HepG2 (cell line): ENCODE measurements around the gene AAGAB.

Source experiments
- EP300 ChIP-seq, 3 experiments: sonication (generic) in 1 of 3; formaldehyde crosslinking in 1 of 3; IDR thresholded peaks; 2 replicates each; pipeline versions ENCODE4 v1.5.1 to v1.6.1; 2011 to 2020; ENCODE audit warnings: low read depth in 2 of 3, low read length in 2 of 3, borderline replicate concordance in 1 of 3, improper control_type of control experiment in 1 of 3, mild to moderate bottlenecking in 1 of 3, missing genetic modification reagents in 1 of 3, moderate library complexity in 1 of 3
- JUNB ChIP-seq: sonication (generic); formaldehyde crosslinking; IDR thresholded peaks from 2 replicates; pipeline ENCODE4 v1.8.0; 2022; ENCODE audit warnings: missing genetic modification reagents, mild to moderate bottlenecking, borderline replicate concordance
- THAP9 ChIP-seq: sonication (generic); formaldehyde crosslinking; IDR thresholded peaks from 2 replicates; pipeline ENCODE4; 2020; ENCODE audit warnings: missing genetic modification reagents, mild to moderate bottlenecking, borderline replicate concordance
- U2AF2 ChIP-seq: fragments of 200-400 bp; formaldehyde crosslinking; IDR thresholded peaks from 2 replicates; pipeline ENCODE4 v1.6.1; 2017; ENCODE audit warnings: low read depth, mild to moderate bottlenecking, low read length
- ZNF782 ChIP-seq: sonication (generic); formaldehyde crosslinking; IDR thresholded peaks from 2 replicates; pipeline ENCODE4 v1.4.0; 2020; ENCODE audit warnings: missing genetic modification reagents, mild to moderate bottlenecking, borderline replicate concordance
- ZSCAN31 ChIP-seq: sonication (generic); formaldehyde crosslinking; IDR thresholded peaks from 2 replicates; pipeline ENCODE4 v1.5.0; 2020; ENCODE audit warnings: low read depth, mild to moderate bottlenecking, missing genetic modification reagents
- TF ChIP-seq, protein P1 (sequence below): sonication (generic); formaldehyde crosslinking; IDR thresholded peaks from 2 replicates; pipeline ENCODE4 v1.5.0; 2020; ENCODE audit warnings: mild to moderate bottlenecking, missing genetic modification reagents, moderate library complexity
- TF ChIP-seq, protein P2 (sequence below): sonication (generic); formaldehyde crosslinking; conservative IDR thresholded peaks from 2 replicates; pipeline ENCODE4 v1.4.0; 2020; ENCODE audit warnings: mild to moderate bottlenecking, missing genetic modification reagents, moderate library complexity

DNA sequence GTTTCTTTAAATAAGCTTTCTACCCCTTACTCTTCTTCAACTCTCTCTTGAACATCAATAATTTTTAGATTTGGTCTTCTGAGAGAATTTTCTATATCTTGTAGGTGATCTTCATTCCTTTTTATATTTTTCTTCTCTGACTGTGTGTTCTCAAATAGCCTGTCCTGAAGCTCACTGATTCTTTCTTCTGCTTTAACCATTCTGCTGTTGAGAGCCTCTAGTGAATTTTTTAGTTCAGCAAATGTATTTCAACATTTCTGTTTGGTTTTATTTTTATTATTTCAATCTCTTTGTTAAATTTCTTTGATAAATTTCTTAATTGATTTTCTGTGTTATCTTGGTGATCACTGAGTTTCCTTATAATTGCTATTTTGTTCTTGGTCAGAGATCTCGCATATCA, 19.8 kb upstream of the AAGAB start:
- TF ChIP-seq THAP9 (CRISPR knock-in tag) (no peak), ZNF782 (no peak), U2AF2 (no peak), ZSCAN31 (CRISPR knock-in tag) (no peak), JUNB (CRISPR knock-in tag) (no peak), EP300 (IDR thresholded peaks at IDR 0.05; ENCODE audit: low read depth in 2 of 2, low read length in 2 of 2) (no peak), EP300 (CRISPR knock-in tag; IDR thresholded peaks at IDR 0.05; ENCODE audit: borderline replicate concordance) (no peak)
- TF ChIP-seq, protein P1, sequence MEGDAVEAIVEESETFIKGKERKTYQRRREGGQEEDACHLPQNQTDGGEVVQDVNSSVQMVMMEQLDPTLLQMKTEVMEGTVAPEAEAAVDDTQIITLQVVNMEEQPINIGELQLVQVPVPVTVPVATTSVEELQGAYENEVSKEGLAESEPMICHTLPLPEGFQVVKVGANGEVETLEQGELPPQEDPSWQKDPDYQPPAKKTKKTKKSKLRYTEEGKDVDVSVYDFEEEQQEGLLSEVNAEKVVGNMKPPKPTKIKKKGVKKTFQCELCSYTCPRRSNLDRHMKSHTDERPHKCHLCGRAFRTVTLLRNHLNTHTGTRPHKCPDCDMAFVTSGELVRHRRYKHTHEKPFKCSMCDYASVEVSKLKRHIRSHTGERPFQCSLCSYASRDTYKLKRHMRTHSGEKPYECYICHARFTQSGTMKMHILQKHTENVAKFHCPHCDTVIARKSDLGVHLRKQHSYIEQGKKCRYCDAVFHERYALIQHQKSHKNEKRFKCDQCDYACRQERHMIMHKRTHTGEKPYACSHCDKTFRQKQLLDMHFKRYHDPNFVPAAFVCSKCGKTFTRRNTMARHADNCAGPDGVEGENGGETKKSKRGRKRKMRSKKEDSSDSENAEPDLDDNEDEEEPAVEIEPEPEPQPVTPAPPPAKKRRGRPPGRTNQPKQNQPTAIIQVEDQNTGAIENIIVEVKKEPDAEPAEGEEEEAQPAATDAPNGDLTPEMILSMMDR (CRISPR knock-in tag), result no peak
- TF ChIP-seq, protein P2, sequence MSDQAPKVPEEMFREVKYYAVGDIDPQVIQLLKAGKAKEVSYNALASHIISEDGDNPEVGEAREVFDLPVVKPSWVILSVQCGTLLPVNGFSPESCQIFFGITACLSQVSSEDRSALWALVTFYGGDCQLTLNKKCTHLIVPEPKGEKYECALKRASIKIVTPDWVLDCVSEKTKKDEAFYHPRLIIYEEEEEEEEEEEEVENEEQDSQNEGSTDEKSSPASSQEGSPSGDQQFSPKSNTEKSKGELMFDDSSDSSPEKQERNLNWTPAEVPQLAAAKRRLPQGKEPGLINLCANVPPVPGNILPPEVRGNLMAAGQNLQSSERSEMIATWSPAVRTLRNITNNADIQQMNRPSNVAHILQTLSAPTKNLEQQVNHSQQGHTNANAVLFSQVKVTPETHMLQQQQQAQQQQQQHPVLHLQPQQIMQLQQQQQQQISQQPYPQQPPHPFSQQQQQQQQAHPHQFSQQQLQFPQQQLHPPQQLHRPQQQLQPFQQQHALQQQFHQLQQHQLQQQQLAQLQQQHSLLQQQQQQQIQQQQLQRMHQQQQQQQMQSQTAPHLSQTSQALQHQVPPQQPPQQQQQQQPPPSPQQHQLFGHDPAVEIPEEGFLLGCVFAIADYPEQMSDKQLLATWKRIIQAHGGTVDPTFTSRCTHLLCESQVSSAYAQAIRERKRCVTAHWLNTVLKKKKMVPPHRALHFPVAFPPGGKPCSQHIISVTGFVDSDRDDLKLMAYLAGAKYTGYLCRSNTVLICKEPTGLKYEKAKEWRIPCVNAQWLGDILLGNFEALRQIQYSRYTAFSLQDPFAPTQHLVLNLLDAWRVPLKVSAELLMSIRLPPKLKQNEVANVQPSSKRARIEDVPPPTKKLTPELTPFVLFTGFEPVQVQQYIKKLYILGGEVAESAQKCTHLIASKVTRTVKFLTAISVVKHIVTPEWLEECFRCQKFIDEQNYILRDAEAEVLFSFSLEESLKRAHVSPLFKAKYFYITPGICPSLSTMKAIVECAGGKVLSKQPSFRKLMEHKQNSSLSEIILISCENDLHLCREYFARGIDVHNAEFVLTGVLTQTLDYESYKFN (CRISPR knock-in tag), result no peak
